ENCODE data around the gene THG1L. TPM values are rescaled to one million over a fixed set of nuclear protein-coding genes. Genes with fewer than 3 reads are reported as not detected.

The THG1L gene
- polyA plus RNA-seq, 1 donor from 2014 or later, result 12.7 TPM

- Mint-ChIP-seq H3K27ac (peak overlapping the region in 1 of 3 donors; percentile 27), H3K36me3 (no peaks in the 10 kb centered on the region), H3K27me3 (no peaks in the 10 kb centered on the region), H3K4me3 (no peak overlapping the region), H3K9me3 (no peaks in the 10 kb centered on the region), H3K4me1 (peaks cover 0 to 4% (median 0%) of the 10 kb centered on the region in 3 donors)
These were observed 30.7 kb downstream of the THG1L start for GRCh38 chr5:157761690-157762621.

GRCh38 chr5:157764531-157764930, 33.3 kb downstream of the THG1L start:
- peaks cover 0 to 4% (median 0%) of the 10 kb centered on the region in 3 donors for H3K4me1 Mint-ChIP-seq
- H3K4me3 Mint-ChIP-seq, result no peak overlapping the region
- no peaks in the 10 kb centered on the region for H3K36me3 Mint-ChIP-seq
- no peak overlapping the region for H3K27ac Mint-ChIP-seq
- H3K9me3 Mint-ChIP-seq, result no peaks in the 10 kb centered on the region
- H3K27me3 Mint-ChIP-seq, result no peaks in the 10 kb centered on the region

- H3K4me1 Mint-ChIP-seq, result peaks cover 0 to 4% (median 0%) of the 10 kb centered on the region in 3 donors
- peaks cover 0 to 2% (median 0%) of the 10 kb centered on the region in 3 donors for H3K9me3 Mint-ChIP-seq
- no peaks in the 10 kb centered on the region for H3K36me3 Mint-ChIP-seq
- H3K4me3 Mint-ChIP-seq, result peak overlapping the region in 1 of 4 donors; percentile 26
- no peaks in the 10 kb centered on the region for H3K27me3 Mint-ChIP-seq
- no peak overlapping the region for H3K27ac Mint-ChIP-seq
These were observed 35.2 kb downstream of the THG1L start for GRCh38 chr5:157766442-157766841.

GRCh38 chr5:157766902-157767301, 35.7 kb downstream of the THG1L start:
- Mint-ChIP-seq H3K4me1 (peaks cover 0 to 4% (median under 1%) of the 10 kb centered on the region in 3 donors), H3K4me3 (no peak overlapping the region), H3K27me3 (no peaks in the 10 kb centered on the region), H3K9me3 (peaks cover 0 to 2% (median 0%) of the 10 kb centered on the region in 3 donors), H3K36me3 (no peaks in the 10 kb centered on the region), H3K27ac (no peak overlapping the region)

GRCh38 chr5:157767689-157768088, 36.5 kb downstream of the THG1L start:
- H3K27me3 Mint-ChIP-seq, result peaks cover 3% of the 10 kb centered on the region
- peaks cover 0 to 7% (median 5%) of the 10 kb centered on the region in 3 donors for H3K4me1 Mint-ChIP-seq
- peak overlapping the region in 1 of 4 donors; percentile 49 for H3K4me3 Mint-ChIP-seq
- no peak overlapping the region for H3K27ac Mint-ChIP-seq
- H3K36me3 Mint-ChIP-seq, result no peaks in the 10 kb centered on the region
- H3K9me3 Mint-ChIP-seq, result peaks cover 0 to 2% (median 0%) of the 10 kb centered on the region in 3 donors

GRCh38 chr5:157770665-157771064, 39.4 kb downstream of the THG1L start:
- H3K4me1 Mint-ChIP-seq, result peaks cover 0 to 7% (median 5%) of the 10 kb centered on the region in 3 donors
- peaks cover 0 to 2% (median 0%) of the 10 kb centered on the region in 3 donors for H3K9me3 Mint-ChIP-seq
- no peaks in the 10 kb centered on the region for H3K36me3 Mint-ChIP-seq
- H3K27ac Mint-ChIP-seq, result no peak overlapping the region
- peaks cover 3% of the 10 kb centered on the region for H3K27me3 Mint-ChIP-seq
- no peak overlapping the region for H3K4me3 Mint-ChIP-seq

- H3K4me1 Mint-ChIP-seq, result peaks cover 0 to 5% (median 5%) of the 10 kb centered on the region in 3 donors
- no peak overlapping the region for H3K27ac Mint-ChIP-seq
- no peaks in the 10 kb centered on the region for H3K36me3 Mint-ChIP-seq
- peaks cover 0 to 2% (median 0%) of the 10 kb centered on the region in 3 donors for H3K9me3 Mint-ChIP-seq
- H3K27me3 Mint-ChIP-seq, result peaks cover 3% of the 10 kb centered on the region
- H3K4me3 Mint-ChIP-seq, result peak overlapping the region in 1 of 4 donors; percentile 88
These were observed 40.9 kb downstream of the THG1L start for GRCh38 chr5:157772127-157772526.

- H3K4me1 Mint-ChIP-seq, result no peaks in the 10 kb centered on the region
- no peaks in the 10 kb centered on the region for H3K27me3 Mint-ChIP-seq
- H3K36me3 Mint-ChIP-seq, result no peaks in the 10 kb centered on the region
- H3K27ac Mint-ChIP-seq, result no peak overlapping the region
- H3K4me3 Mint-ChIP-seq, result no peak overlapping the region
- no peaks in the 10 kb centered on the region for H3K9me3 Mint-ChIP-seq
These were observed 47.0 kb downstream of the THG1L start for GRCh38 chr5:157778121-157778805.

GRCh38 chr5:157779221-157779620, 48.0 kb downstream of the THG1L start:
- H3K9me3 Mint-ChIP-seq, result no peaks in the 10 kb centered on the region

GRCh38 chr5:157785801-157786200, 54.6 kb downstream of the THG1L start:
- Mint-ChIP-seq H3K4me3 (no peak overlapping the region), H3K27me3 (no peaks in the 10 kb centered on the region), H3K27ac (no peak overlapping the region), H3K9me3 (no peaks in the 10 kb centered on the region), H3K36me3 (peaks cover 3% of the 10 kb centered on the region), H3K4me1 (no peaks in the 10 kb centered on the region)

More at GRCh38 chr5:157779221-157779620, 48.0 kb downstream of the THG1L start:
- H3K4me1 Mint-ChIP-seq, result no peaks in the 10 kb centered on the region
- H3K36me3 Mint-ChIP-seq, result peaks cover 2% of the 10 kb centered on the region
- no peak overlapping the region for H3K27ac Mint-ChIP-seq
- no peaks in the 10 kb centered on the region for H3K27me3 Mint-ChIP-seq
- no peak overlapping the region for H3K4me3 Mint-ChIP-seq

Other genes with a start within 250 kb of the THG1L start
- 45.1 TPM for gene ADAM19, start 155.6 kb upstream of the THG1L start, polyA plus RNA-seq
- 0.81 TPM for gene SOX30, start 79.0 kb upstream of the THG1L start, polyA plus RNA-seq
- not detected for gene C5orf52, start 59.9 kb upstream of the THG1L start, polyA plus RNA-seq
- gene LSM11, start 12.3 kb downstream of the THG1L start, polyA plus RNA-seq, result 0.64 TPM
- 69.7 TPM for gene CLINT1, start 127.7 kb downstream of the THG1L start, polyA plus RNA-seq